GM18520 (cell line): ENCODE data around the gene NEU4.
A peak's percentile ranks its signal among the peaks of the same experiment; 100 is the strongest.
"Not testable (repeated sequence)": the region's sequence is repeated elsewhere in the genome, so short reads cannot be mapped to it uniquely, and the experiment has no call there.

ENCODE experiments used
- ATAC-seq: cut with Tn5 transposase; IDR thresholded peaks from one replicate; pipeline ENCODE4 v1.9.1; 2021; ENCODE audit not compliant: unreplicated experiment

Gene NEU4, protein sequence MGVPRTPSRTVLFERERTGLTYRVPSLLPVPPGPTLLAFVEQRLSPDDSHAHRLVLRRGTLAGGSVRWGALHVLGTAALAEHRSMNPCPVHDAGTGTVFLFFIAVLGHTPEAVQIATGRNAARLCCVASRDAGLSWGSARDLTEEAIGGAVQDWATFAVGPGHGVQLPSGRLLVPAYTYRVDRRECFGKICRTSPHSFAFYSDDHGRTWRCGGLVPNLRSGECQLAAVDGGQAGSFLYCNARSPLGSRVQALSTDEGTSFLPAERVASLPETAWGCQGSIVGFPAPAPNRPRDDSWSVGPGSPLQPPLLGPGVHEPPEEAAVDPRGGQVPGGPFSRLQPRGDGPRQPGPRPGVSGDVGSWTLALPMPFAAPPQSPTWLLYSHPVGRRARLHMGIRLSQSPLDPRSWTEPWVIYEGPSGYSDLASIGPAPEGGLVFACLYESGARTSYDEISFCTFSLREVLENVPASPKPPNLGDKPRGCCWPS

DNA sequence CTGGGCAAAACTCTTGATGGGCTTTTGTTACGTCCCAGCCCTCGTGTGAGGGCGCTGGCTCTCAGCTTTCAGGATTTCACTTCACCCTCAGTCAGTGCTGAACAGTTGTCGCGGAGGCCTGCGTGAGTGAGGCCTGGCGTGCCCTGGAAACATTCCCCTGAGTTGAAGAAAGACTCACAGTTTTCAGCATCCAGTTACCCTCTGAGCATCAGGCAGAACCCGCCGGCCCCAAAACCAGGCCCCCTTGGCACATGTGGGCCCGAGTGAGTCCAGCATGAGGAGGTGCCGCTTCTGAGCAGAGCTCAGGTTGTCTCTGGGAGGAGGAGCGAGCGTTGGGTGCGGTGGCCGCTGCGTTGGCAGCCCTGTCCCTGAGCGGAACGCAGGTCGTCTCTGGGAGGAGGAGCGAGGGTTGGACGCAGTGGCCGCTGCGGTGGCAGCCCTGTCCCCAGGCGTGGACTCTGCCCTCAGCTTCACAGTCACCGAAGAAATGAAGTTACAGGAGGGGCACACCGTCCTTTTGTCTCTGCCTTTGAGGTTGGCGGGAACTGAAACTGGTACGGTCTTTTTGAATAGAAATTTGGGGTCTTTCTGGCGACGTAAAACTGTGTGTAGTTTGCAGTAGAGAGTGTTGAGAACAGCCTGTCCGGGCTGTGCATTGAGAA, at the start of gene NEU4:
NEU4 (plus strand) TSS at position 473 of the 662 bp plus-strand sequence. CDS start 5,292 bp downstream, outside the sequence.
- ATAC-seq: no peak

DNA sequence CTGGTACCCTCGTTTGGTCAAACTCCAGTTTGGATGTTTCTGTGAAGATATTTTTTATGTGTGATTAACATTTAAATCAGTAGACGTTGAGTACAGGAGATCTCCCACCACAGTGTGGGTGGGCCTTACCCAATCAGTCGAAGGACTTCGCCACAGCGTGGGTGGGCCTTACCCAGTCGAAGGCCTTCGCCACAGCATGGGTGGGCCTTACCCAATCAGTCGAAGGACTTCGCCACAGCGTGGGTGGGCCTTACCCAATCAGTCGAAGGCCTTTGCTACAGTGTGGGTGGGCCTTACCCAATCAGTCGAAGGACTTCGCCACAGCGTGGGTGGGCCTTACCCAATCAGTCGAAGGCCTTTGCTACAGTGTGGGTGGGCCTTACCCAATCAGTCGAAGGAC, 49.1 kb upstream of the NEU4 start:
- ATAC-seq: not testable (repeated sequence)

- no peak for ATAC-seq
These were observed 48.7 kb upstream of the NEU4 start for GRCh38 chr2:241760301-241760771.

- no peak for ATAC-seq
These were observed 46.6 kb upstream of the NEU4 start for GRCh38 chr2:241762321-241762932.

GRCh38 chr2:241762933-241763369, 46.0 kb upstream of the NEU4 start:
- ATAC-seq: peak; percentile 82

DNA sequence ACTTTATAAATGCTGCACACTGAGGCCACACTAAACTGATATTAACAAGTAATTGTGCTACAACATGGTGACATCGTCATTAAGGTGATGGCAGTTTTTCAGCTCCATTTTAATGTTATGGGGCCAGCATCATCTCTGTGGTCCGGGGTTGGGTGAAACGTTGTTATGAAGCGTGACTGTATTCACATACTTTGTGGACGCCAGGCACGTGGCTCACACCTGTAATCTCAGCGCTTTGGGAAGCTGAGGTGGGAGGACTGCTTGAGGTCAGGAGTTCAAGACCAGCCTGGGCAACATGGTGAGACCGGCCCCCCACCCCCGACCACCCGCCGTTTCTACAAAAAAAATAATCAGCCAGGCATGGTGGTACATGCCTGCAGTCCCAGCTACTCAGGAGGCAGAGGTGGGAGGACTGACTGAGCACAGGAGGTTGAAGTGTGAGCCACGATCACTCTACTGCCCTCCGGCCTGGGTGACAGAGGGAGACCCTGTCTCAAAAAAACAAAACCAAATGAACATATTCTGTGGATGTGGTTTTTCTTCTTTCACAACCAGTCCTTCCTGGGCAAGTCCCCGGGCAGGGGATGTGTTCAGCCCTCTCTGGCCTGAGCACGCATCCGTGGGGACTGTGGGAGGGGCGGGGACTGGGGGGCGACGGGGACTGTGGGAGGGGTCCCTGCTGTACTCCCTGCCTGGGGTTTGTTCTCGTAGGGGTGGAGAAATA, 45.3 kb upstream of the NEU4 start:
- ATAC-seq: no peak

DNA sequence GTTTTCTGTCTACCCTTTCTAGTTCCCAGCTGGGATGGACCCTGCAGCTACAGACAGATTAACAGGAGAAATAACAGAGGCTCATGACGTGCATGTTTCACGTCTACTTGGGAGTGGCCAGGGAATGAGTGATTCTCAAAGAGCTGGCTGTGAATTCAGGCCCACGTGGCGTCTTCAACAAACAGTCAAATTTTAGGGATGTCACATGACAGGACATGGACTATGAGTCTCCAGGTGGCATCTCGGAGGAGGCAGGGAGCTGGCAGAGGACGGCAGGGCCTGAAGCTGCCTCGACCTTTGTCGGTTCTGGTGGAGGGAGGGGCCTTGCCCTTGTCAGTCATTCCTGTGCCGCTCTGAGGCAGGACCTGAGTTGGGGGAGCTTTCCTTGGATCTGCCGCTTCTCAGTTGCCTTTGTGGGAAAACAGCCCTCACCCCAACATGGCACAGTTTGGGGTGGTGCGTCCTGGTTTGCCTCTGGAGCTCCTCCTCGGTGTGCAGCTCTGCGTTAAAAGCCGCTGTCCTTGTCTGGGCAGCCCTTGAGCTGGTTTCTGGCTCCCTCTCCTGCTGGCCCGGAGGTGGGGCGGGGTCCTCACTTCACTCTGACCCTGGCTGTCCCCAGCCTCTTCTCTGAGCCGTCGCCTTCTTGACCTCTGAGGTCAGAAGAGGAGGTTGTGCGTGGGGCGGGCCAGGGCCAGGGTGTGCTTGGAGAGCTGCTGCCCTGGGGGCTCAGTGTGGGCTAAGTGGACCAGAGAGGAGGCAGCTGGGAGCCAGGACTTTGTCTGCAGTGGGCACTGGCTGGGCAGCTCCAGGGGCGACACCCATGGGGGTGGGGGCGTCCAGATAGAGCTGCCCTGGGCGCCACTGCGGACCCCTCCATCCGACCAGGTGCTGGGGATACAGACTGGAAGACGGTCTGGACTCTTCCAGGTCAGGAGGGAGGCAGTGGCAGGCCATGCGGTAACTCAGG, 44.4 kb upstream of the NEU4 start:
- no peak for ATAC-seq

- no peak for ATAC-seq
These were observed 41.3 kb upstream of the NEU4 start for GRCh38 chr2:241767464-241768250.

- ATAC-seq: no peak
These were observed 40.7 kb upstream of the NEU4 start for GRCh38 chr2:241768251-241768711.

GRCh38 chr2:241768850-241769249, 40.1 kb upstream of the NEU4 start:
- ATAC-seq: no peak

GRCh38 chr2:241769819-241770184, 39.2 kb upstream of the NEU4 start:
- no peak for ATAC-seq

DNA sequence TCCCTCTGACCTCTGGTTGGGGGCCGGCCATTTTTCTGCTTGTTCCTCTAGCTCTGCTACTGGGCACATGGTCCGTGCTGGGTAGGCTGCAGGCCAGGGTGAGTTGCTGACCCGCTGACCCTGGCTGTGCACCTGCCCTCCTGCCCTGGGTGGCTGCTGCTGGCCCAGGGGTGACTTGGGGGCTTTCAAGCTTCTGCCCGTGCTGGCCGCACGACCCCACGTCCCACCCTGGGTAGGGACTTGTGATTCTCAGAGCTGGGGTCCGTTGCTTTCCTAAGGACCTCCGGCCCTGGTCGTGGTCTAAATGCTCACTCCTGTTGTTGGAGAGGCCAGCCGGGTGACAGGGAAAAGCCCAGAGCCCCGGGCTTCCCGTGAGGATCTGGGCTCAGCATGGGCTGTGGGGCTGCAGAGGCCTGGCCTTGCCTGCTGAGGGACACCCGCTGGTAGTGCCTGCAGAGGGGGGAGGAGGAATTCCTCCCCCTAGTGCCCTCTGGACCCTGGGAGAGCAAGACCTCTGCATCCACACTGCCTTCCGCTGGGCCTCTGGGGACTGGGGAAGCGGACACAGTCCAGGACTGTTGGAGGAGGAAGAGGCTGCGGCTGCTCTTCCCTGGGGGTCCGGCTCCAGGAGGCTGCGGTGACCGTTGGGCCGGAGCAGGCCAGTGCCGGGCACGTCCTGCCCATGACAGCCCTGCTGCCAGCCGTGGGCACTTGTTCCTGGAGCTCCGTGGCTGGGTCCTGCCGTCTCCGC, 38.6 kb upstream of the NEU4 start:
- no peak for ATAC-seq

GRCh38 chr2:241770936-241771285, 38.1 kb upstream of the NEU4 start:
- no peak for ATAC-seq

GRCh38 chr2:241771286-241772062, 37.5 kb upstream of the NEU4 start:
- ATAC-seq: no peak

DNA sequence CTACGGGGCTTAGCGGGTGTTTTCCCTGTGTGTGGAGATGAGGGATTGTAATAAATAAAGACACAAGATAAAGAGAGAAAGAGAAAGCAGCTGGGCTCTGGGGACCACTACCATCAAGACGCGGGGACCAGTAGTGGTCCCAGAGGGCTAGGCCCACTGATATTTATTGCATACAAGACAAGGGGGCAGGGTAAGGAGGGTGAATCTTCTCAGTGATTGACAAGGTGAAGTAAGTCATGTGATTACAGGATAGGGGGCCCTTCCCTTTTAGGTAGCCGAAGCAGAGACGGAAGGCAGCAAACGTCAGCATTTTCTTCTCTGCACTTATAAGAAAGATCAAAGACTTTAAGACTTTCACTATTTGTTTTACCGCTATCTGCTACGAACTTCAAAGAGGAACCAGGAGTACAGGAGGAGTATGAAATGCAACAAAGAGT, 36.9 kb upstream of the NEU4 start:
- ATAC-seq: no peak

DNA sequence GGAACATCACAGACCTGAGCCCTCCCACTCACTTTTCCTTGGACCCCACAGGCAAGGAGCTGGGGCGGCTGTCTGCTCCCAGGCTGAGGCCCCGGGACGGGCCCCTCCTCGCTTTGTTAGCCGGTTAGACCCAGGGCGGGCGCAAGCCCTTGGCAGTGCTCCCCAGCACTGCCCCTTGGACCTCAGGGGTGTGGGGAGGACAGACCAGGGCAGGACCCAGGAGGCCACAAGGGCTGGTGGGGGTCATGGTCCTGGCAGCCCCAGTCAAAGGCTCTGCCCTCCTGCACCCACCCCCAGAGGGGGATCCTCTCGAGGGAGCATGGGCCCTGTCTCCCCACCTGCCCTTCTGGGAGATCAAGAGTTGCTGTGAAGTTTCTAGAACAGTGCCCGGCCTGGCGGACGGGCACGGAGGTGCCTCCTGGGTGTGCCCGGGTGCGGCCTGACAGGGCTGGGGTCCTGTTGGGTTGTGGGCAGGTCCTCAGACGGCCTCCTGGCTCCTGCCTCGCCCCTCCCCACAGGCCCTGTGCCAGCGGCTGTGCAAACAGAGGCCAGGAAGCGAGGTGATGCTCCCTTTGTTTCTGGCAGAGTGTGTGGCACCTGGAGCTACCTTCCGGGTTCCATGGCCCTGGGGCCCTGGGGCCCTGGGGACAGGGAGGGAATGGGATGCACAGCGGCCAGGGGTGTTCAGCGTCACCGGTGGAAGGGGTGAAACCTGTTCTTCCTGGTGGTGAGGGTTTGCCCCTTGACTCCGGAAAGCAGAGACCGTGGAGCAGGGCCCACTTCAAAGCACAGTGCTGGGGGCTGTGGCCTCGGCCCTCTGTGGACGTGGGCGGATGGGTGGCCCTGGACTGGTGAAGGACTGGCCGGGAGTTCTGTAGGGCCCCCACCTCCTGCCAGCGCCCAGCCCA, 35.2 kb upstream of the NEU4 start:
- no peak for ATAC-seq
